HEK293 (cell line): ENCODE results near the gene ACAN.

Source experiments
- CTCF ChIA-PET: fragments of 350-600 bp; formaldehyde crosslinking; extraction: SDS; loops from one replicate; lab custom pipeline; 2021; ENCODE audit warnings: antibody characterized with exemption; lab: Yijun Ruan, JAX
- POLR2A ChIA-PET: fragments of 300-600 bp; formaldehyde crosslinking; extraction: SDS; loops from one replicate; lab custom pipeline; 2020; ENCODE audit warnings: antibody characterized with exemption, inconsistent platforms; lab: Yijun Ruan, JAX
- H3K27ac ChIP-seq: fragments of 200-500 bp; sonication (Bioruptor generic); 2 replicates; pipeline ENCODE4 v1.5.1; 2014; ENCODE audit warnings: low read depth, low read length, control low read depth, inconsistent platforms; ENCODE audit errors: extremely low read depth
- H3K36me3 ChIP-seq, 2 experiments: fragments of 200-500 bp in 1 of 2; sonication (Bioruptor generic) in 1 of 2; 1 replicate in 1 of 2; 2 replicates in 1 of 2; pipeline ENCODE4 v1.5.1; 2014 to 2017; ENCODE audit warnings: inconsistent platforms in 2 of 2, low read length in 2 of 2; ENCODE audit not compliant: control insufficient read depth in 2 of 2, insufficient read depth in 1 of 2
- H3K4me1 ChIP-seq: fragments of 200-500 bp; sonication (Bioruptor generic); 2 replicates; pipeline ENCODE4 v1.5.1; 2014; ENCODE audit warnings: mild to moderate bottlenecking, low read length, inconsistent platforms; ENCODE audit not compliant: control insufficient read depth, insufficient read depth
- H3K4me3 ChIP-seq: 2 replicates; pipeline ENCODE4 v1.5.1; 2011; ENCODE audit warnings: low read depth, mild to moderate bottlenecking, control low read depth, low read length, moderate library complexity
- H3K9me3 ChIP-seq: fragments of 200-500 bp; sonication (Bioruptor generic); 2 replicates; pipeline ENCODE4 v1.5.1; 2014; ENCODE audit warnings: low read depth, low read length, inconsistent platforms; ENCODE audit not compliant: control insufficient read depth, insufficient read depth
- BCL6B ChIP-seq: fragments of 450-650 bp; formaldehyde crosslinking; IDR thresholded peaks from 2 replicates; pipeline ENCODE4 v1.5.1; 2017; ENCODE audit warnings: missing biosample characterization, missing genetic modification characterization
- KLF16 ChIP-seq: fragments of 450-650 bp; formaldehyde crosslinking; IDR thresholded peaks from 2 replicates; pipeline ENCODE4 v1.5.1; 2017; ENCODE audit warnings: missing biosample characterization, missing genetic modification characterization
- KLF7 ChIP-seq: fragments of 450-650 bp; formaldehyde crosslinking; IDR thresholded peaks from 2 replicates; pipeline ENCODE4 v1.5.1; 2016; ENCODE audit warnings: missing biosample characterization, missing genetic modification characterization, borderline replicate concordance
- PBX3 ChIP-seq: sonication (generic); formaldehyde crosslinking; IDR thresholded peaks from 2 replicates; pipeline ENCODE4 v1.8.1; 2022; ENCODE audit warnings: mild to moderate bottlenecking, moderate library complexity, missing genetic modification reagents
- REST ChIP-seq: fragments of 450-650 bp; formaldehyde crosslinking; IDR thresholded peaks from 2 replicates; pipeline ENCODE4 v1.5.1; 2016; ENCODE audit warnings: missing biosample characterization, missing genetic modification characterization
- SP3 ChIP-seq: fragments of 450-650 bp; formaldehyde crosslinking; IDR thresholded peaks from 2 replicates; pipeline ENCODE4 v1.5.1; 2016; ENCODE audit warnings: missing biosample characterization, missing genetic modification characterization
- SP7 ChIP-seq: fragments of 450-650 bp; formaldehyde crosslinking; IDR thresholded peaks from 2 replicates; pipeline ENCODE4 v1.5.1; 2016; ENCODE audit warnings: missing biosample characterization, missing genetic modification characterization
- ZFHX2 ChIP-seq: fragments of 450-650 bp; formaldehyde crosslinking; conservative IDR thresholded peaks from 2 replicates; pipeline ENCODE4 v1.5.1; 2016; ENCODE audit warnings: missing biosample characterization, missing genetic modification characterization
- ZNF10 ChIP-seq: fragments of 450-650 bp; formaldehyde crosslinking; IDR thresholded peaks from 2 replicates; pipeline ENCODE4 v1.5.1; 2017; ENCODE audit warnings: missing biosample characterization, missing genetic modification characterization
- ZNF146 ChIP-seq: fragments of 450-650 bp; formaldehyde crosslinking; IDR thresholded peaks from 2 replicates; pipeline ENCODE4 v1.5.1; 2016; ENCODE audit warnings: missing biosample characterization, missing genetic modification characterization
- ZNF2 ChIP-seq: fragments of 450-650 bp; formaldehyde crosslinking; IDR thresholded peaks from 2 replicates; pipeline ENCODE4 v1.5.1; 2016; ENCODE audit warnings: missing biosample characterization, missing genetic modification characterization
- ZNF239 ChIP-seq: fragments of 450-650 bp; formaldehyde crosslinking; IDR thresholded peaks from 2 replicates; pipeline ENCODE4 v1.5.1; 2016; ENCODE audit warnings: missing biosample characterization, missing genetic modification characterization
- ZNF366 ChIP-seq: fragments of 450-650 bp; formaldehyde crosslinking; conservative IDR thresholded peaks from 2 replicates; pipeline ENCODE4 v1.5.1; 2016; ENCODE audit warnings: missing biosample characterization, missing genetic modification characterization
- ZNF571 ChIP-seq: fragments of 450-650 bp; formaldehyde crosslinking; IDR thresholded peaks from 2 replicates; pipeline ENCODE4 v1.5.0; 2017; ENCODE audit warnings: missing biosample characterization, missing genetic modification characterization
- ZNF626 ChIP-seq: fragments of 450-650 bp; sonication (Bioruptor Pico); formaldehyde crosslinking; IDR thresholded peaks from 2 replicates; pipeline ENCODE4 v1.5.1; 2018; ENCODE audit warnings: missing biosample characterization, missing genetic modification characterization, inconsistent platforms
- ZNF654 ChIP-seq: fragments of 450-650 bp; formaldehyde crosslinking; IDR thresholded peaks from 2 replicates; pipeline ENCODE4 v1.5.1; 2016; ENCODE audit warnings: low read depth, missing biosample characterization, missing genetic modification characterization
- ZNF707 ChIP-seq: fragments of 450-650 bp; formaldehyde crosslinking; IDR thresholded peaks from 2 replicates; pipeline ENCODE4 v1.5.1; 2016; ENCODE audit warnings: missing biosample characterization, missing genetic modification characterization
- ZNF76 ChIP-seq: fragments of 450-650 bp; formaldehyde crosslinking; IDR thresholded peaks from 2 replicates; pipeline ENCODE4; 2016; ENCODE audit warnings: low read depth, missing biosample characterization, missing genetic modification characterization, borderline replicate concordance
- ZSCAN16 ChIP-seq: fragments of 450-650 bp; formaldehyde crosslinking; IDR thresholded peaks from 2 replicates; pipeline ENCODE4 v1.5.1; 2016; ENCODE audit warnings: missing biosample characterization, missing genetic modification characterization
- ZSCAN18 ChIP-seq: fragments of 450-650 bp; formaldehyde crosslinking; IDR thresholded peaks from 2 replicates; pipeline ENCODE4 v1.5.1; 2016; ENCODE audit warnings: missing biosample characterization, missing genetic modification characterization
- ZSCAN4 ChIP-seq: fragments of 450-650 bp; formaldehyde crosslinking; IDR thresholded peaks from 2 replicates; pipeline ENCODE4 v1.5.1; 2017; ENCODE audit warnings: missing biosample characterization, missing genetic modification characterization

ACAN gene

GRCh38 chr15:88756521-88756920, 46.7 kb upstream of the ACAN start (continued):
- TF ChIP-seq ZSCAN4 (tag by site-specific recombination) (no peak), ZNF571 (tag by site-specific recombination) (no peak), ZNF626 (tag by site-specific recombination) (no peak), ZNF2 (tag by site-specific recombination) (no peak), ZNF239 (tag by site-specific recombination) (no peak), ZNF146 (tag by site-specific recombination) (no peak), KLF7 (tag by site-specific recombination) (no peak), ZNF76 (no peak)

- H3K4me3 ChIP-seq: no peak overlapping the region
- POLR2A ChIA-PET: no interaction called here
- H3K36me3 ChIP-seq: no peaks in the 10 kb centered on the region
- H3K27ac ChIP-seq: no peak overlapping the region
- CTCF ChIA-PET: no interaction called here
- no peak for TF ChIP-seq ZNF654 (tag by site-specific recombination)
- H3K9me3 ChIP-seq: no peaks in the 10 kb centered on the region
- no peaks in the 10 kb centered on the region for H3K4me1 ChIP-seq
These were observed 46.3 kb upstream of the ACAN start for GRCh38 chr15:88756921-88757320.

- H3K36me3 ChIP-seq: no peaks in the 10 kb centered on the region
- ChIA-PET CTCF (interaction anchor here (0.8 kb wide), 1 partner anchor 43 kb away, joined by 3 read pairs; no protein-coding TSS in a partner anchor), POLR2A (no interaction called here)
- no peak overlapping the region for H3K4me3 ChIP-seq
- no peak for TF ChIP-seq ZNF366 (tag by site-specific recombination)
- TF ChIP-seq ZSCAN18 (tag by site-specific recombination): no peak
- TF ChIP-seq ZFHX2: no peak
- H3K4me1 ChIP-seq: no peaks in the 10 kb centered on the region
- no peak overlapping the region for H3K27ac ChIP-seq
- no peaks in the 10 kb centered on the region for H3K9me3 ChIP-seq
These were observed 43.4 kb upstream of the ACAN start for GRCh38 chr15:88759872-88760271.

GRCh38 chr15:88764448-88764847, 38.8 kb upstream of the ACAN start:
- H3K36me3 ChIP-seq: no peaks in the 10 kb centered on the region
- H3K27ac ChIP-seq: no peak overlapping the region
- no peak overlapping the region for H3K4me3 ChIP-seq
- ChIA-PET POLR2A (no interaction called here), CTCF (interaction anchor here (0.6 kb wide), 1 partner anchor 189 kb away, joined by 3 read pairs; no protein-coding TSS in a partner anchor)
- H3K4me1 ChIP-seq: no peaks in the 10 kb centered on the region
- H3K9me3 ChIP-seq: no peaks in the 10 kb centered on the region
- TF ChIP-seq SP7 (tag by site-specific recombination): no peak
- no peak for TF ChIP-seq ZSCAN16 (tag by site-specific recombination)
- no peak for TF ChIP-seq BCL6B (tag by site-specific recombination)
- TF ChIP-seq ZNF10 (tag by site-specific recombination): no peak
- no peak for TF ChIP-seq KLF16 (tag by site-specific recombination)
- TF ChIP-seq ZSCAN4 (tag by site-specific recombination): no peak
- TF ChIP-seq REST (tag by site-specific recombination): no peak
- TF ChIP-seq ZNF2 (tag by site-specific recombination): no peak
- TF ChIP-seq SP3: no peak
- TF ChIP-seq ZNF707 (tag by site-specific recombination): no peak
- no peak for TF ChIP-seq PBX3
